Measurements from ENCODE around the gene GNA15.

DNA sequence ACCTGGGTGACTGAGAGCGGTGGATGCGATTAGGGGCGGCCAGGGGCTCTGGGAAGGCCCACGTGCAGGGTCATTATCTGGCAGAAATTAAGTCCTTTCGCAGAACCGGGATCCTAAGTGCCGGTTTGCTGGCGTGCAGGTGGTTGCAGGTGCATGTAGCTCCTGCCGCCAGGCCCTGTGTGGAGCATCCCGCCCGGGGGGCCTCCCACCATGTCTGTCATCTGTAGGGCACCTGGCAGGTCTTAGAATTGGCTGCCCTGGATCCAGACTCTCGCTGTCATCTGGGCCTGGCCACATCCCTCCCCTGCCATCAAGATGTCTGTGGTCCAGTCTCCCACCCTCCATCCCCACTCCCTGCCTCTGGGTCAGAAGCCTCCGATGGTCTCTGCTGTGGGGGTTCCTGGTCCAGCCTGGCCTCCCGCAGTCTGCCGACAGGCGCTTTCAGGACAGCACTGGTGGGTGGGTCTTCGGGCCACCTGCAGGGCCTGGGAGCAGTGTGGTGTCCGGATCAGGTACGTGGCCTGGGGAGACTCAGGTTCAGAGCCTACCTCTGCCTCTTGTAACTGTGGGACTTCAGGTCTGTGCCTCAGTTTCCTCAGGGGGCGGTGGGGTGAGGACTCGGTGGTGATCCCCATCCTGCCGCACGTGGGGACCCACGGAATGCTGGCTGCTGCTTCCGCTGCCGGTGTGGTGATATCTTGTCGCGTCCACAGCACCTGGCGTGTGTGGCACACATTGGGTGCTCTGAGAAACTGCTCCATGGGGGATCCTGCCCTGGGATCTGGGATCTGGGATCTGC is 36.3 kb upstream of the GNA15 start:
- TF ChIP-seq, protein P1, sequence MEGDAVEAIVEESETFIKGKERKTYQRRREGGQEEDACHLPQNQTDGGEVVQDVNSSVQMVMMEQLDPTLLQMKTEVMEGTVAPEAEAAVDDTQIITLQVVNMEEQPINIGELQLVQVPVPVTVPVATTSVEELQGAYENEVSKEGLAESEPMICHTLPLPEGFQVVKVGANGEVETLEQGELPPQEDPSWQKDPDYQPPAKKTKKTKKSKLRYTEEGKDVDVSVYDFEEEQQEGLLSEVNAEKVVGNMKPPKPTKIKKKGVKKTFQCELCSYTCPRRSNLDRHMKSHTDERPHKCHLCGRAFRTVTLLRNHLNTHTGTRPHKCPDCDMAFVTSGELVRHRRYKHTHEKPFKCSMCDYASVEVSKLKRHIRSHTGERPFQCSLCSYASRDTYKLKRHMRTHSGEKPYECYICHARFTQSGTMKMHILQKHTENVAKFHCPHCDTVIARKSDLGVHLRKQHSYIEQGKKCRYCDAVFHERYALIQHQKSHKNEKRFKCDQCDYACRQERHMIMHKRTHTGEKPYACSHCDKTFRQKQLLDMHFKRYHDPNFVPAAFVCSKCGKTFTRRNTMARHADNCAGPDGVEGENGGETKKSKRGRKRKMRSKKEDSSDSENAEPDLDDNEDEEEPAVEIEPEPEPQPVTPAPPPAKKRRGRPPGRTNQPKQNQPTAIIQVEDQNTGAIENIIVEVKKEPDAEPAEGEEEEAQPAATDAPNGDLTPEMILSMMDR (IDR thresholded peaks at IDR 0.05) = no peak
- no peak for TF ChIP-seq POLR2A (IDR thresholded peaks at IDR 0.05)
